Head of caudate nucleus (tissue), 42 donors: ENCODE results near the gene ASCC1.

Experiments used
- DNase-seq, 42 donors: peaks; one replicate each; pipeline versions ENCODE4 v3.0.0 to v3.0.0-alpha.2; 2020 to 2021; ENCODE audit warnings: mixed read lengths in 7 of 42
- intact Hi-C: fragments of 100-400 bp; cut with DNase I; formaldehyde crosslinking; loops from one replicate; pipeline ENCODE4 v1.15.0; 2022

Gene ASCC1

DNA sequence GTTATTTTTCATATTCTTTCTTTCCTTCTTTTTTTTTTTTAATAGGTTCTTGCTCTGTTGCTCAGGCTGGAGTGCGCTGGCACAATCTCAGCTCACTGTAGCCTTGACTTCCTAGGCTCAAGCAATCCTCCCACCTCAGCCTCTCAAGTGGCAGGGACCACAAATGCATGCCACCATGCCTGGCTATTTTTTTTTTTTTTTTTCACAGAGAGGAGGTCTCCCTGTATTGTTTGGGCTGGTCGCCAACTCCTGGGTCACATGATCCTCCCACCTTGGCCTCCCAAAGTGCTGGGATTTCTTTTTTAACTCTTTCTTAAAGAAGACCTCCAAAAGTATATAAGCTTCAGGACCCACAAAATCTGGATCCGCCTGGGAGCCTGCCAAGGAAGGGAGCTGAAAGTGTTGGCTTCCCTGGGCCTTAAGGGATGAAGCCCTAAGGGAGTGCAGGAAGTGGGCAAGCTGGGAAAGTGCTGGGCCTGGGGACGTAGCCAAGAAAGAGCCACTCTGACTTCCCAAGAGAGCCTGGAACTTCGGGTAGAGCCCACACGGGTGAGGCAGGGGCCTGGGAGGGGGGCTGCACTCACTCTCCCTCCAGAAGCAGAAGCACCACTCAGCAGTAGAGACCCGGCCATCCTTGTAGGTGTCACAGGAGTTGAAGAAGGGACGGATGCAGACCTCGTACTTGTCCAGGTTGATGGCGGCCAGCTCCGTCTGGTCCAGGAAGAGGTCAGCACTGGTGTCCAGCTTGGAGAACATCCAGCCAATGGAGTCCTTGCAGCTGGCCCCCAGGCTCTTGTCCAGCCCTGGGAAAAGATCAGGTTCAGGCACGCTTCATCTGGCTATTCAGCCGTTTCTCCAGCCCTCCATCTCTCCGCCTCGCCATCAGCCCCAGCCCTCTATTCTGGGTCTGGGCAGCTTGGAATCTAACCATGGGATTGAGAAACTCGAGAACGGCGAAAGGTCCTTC is 149.5 kb downstream of the ASCC1 start:
- intact Hi-C loops: no loop called here
- DNase-seq: no peak

- intact Hi-C loops: no loop called here
- no peak for DNase-seq
These were observed 150.5 kb downstream of the ASCC1 start for GRCh38 chr10:72065439-72066025.

DNA sequence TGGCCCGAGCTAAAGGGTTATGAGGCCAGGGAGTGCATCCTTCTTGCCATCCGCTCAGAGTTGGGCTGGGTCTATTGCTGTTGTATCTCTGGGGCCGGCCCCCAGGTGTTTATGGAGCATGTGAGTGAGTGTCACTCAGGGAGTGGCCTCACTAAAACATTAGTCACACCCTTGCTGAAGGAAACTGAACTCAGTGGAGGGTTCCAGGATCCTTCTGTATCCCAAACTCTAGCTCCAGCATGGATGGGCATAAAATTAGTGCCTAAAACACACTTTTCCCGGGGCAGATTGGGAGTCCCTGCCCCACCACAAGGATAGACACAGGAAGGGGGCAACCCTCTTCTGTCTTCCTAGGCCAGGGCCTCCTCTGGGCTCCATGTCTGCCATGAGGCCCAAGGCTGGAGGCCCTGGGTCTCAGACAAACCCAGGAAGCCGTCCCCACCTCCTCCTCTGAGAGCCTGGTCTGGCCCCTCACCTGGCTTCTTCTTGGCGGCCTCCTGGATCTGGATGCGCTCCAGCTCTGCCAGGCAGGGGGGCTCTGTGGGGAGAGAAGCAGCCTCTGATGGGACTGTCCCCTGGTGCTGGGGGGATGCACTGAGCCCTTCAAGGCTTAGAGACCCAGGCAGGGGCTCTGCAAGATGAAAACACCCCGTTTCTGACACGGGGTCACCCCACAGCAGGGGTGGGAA is 152.2 kb downstream of the ASCC1 start:
- DNase-seq: no peak
- intact Hi-C loops: no loop called here

DNA sequence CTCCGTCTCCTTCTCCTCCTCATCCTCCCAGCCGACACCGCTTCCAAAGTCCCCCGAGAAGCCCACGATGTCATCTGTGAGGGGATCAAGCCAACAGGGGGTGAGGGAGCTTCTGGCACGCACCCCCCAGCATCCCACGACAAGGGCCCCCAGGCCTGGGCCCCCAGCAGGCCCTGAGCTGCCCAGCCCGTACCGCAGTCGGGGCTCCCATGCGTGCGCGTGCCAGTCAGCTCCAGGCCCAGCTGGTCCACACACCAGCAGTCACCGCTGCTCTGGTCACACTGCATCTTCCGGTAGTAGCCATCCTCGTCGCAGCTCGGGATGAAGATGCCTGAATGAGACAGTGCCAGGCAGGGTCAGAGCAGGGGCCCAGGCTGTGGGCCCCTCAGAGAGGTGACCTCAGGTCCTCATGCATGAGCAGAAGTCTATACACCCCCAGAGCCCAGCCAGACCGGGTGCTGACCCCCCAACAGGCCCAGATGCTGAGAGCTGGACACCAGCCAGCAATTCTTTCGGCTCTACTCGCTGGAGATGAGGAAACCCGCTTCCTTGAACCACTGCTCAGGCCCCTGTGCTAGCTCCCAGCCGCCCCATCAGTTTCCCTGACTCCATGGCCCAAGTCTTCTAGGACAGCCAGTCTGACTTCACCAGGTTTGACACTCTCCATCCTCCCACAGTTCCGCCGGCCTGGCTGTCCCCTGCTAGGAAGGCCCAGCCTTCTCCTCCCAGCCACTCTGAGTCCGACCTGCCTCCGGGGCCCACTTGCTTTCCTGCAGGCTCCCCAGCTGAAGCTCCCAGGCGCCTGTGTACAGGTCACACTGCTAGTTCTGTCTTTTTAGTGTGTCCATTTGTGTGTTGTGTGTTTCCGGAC is 153.0 kb downstream of the ASCC1 start:
- DNase-seq: no peak
- intact Hi-C loops: no loop called here

DNA sequence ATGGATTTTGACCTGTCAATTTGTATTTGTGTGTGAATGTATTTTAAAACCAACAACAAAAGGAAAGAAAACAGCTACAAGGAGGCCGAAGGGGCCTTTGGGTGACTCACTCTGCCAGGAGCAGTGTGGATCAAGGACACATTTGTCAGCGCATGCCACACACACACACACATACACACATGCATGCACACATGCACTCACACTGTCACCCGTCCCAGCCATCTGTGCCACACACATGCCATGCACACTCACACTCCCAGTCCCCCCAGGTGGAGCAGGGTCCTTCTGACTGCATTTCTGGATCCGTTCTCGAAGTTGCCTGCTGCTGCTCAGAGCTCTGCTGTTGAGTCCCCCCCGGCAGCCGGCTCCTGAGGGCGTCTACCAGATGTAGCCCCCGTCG is 153.7 kb downstream of the ASCC1 start:
- intact Hi-C loops: no loop called here
- DNase-seq: no peak

DNA sequence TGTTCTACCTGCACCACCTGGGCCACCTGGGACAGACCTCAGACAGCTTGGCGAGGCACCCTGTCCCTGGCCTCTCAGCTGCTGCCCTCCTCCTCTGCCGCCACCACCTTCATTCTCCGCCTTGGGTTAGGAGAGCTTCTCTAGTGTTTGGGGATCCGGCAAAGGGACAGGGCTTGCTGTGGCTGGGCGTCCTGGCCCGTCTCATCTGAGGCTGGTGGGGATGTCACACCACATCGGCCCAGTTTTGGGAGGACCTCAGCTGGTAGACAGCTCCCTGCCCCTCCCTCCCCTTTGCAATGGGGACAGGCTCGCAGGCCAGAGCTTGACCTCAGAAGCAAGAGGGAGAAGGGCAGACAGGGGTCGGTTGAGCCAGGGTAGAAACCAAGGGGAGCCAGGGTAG is 154.1 kb downstream of the ASCC1 start:
- no peak for DNase-seq
- intact Hi-C loops: no loop called here

- intact Hi-C loops: no loop called here
- DNase-seq: no peak
These were observed 154.6 kb downstream of the ASCC1 start for GRCh38 chr10:72061491-72061890.

GRCh38 chr10:72059843-72060822 is 155.9 kb downstream of the ASCC1 start:
- intact Hi-C loops: loop anchor here (10.0 kb wide), 2 partner anchors 155 to 275 kb away; partner anchors contain the start of genes ANAPC16 and ASCC1

DNA sequence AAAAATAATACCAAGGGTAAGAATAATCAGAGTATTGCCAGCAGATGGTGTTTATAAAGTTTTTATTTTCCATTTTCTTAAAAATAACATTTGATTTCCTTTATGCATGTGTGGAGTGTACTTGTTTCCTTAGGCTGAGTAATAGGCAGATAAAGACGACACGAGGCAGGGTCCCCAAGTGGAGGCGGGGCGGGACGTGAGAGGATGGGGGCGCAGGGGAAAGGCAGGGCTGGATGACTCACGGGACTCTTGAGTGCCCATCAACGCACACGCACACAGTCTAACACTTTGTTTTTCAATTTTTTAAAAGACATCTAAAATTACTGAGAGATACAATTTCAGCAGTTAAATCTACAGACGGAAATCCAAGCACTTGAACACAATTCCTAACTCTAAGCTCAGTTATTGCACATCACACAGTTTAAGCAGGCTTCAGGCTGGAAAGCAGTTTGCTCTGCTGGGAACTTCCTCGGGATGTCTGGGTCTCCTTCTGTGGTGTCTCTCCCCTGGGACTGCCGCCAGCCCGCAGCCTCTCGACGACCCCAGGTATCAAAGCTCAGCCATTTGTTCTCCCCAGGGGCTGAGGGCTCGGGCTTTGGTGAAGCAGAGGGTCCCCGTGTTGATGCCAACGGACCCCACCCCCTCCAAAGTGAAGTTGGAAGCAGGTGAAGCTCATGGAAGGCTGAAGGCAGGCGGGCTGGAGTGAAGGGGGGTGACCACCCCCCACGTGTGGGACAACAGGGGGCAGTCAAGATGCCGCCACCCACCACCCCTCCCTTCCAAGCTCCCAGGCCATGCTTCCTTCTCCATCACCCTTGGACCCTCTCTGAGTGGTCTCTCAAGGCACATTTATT is 156.9 kb downstream of the ASCC1 start:
- intact Hi-C loops: loop anchor here (10.0 kb wide), 2 partner anchors 156 to 276 kb away; partner anchors contain the start of genes ANAPC16 and ASCC1
- peak in 5 of 42 donors; percentile 31 to 62 (median 48) for DNase-seq

More at GRCh38 chr10:72059843-72060822, 155.9 kb downstream of the ASCC1 start:
- DNase-seq: no peak

GRCh38 chr10:72058347-72058898 is 157.7 kb downstream of the ASCC1 start:
- intact Hi-C loops: loop anchor here (10.0 kb wide), 2 partner anchors 156 to 276 kb away; partner anchors contain the start of genes ANAPC16 and ASCC1
- DNase-seq: peak in 7 of 42 donors; percentile 27 to 73 (median 43)

DNA sequence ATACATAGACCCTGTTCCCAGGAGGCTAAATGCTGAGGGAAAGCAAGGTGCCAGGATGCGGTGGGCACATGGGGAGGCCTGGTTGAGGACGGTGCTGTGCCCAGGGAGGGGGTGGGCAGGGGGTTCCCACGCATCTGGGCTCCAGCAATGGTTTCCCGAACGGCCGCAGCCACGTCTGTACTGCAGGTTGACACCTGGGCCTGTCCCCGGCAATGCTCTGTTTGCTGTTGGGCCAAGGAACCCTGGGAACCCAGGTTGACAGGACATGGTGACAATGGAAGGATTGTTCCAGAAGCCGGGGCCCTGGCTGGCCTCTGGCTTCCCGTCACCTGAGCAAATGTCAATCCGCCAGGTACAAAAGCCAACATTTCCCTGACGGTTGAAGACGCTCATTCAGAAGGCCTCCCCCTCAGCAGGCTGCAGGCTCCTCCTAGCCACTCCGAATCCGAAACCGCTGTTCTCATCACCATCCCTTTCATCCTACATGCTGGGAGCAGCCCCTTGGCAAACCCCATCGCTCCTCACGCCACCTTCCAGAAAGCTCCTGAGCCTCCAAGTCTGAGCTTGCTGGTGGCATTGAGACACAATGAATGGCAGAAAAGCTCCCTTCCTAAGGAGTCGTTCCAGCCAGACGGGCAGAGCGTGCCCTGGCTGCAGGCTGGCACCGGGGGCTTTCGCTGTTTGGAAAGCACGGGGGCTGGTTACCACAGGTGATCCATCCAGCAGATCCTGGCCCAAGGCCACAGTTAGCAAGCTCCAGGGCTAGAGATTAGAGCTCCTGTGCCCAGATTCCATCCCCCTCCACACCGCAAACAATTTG is 158.9 kb downstream of the ASCC1 start:
- intact Hi-C loops: loop anchor here (10.0 kb wide), 2 partner anchors 158 to 278 kb away; partner anchors contain the start of genes ANAPC16 and ASCC1
- DNase-seq: no peak

GRCh38 chr10:72056113-72056512 is 160.0 kb downstream of the ASCC1 start:
- intact Hi-C loops: loop anchor here (10.0 kb wide), 2 partner anchors 159 to 279 kb away; partner anchors contain the start of genes ANAPC16 and ASCC1
- DNase-seq: no peak

- DNase-seq: no peak
- intact Hi-C loops: loop anchor here (10.0 kb wide), 2 partner anchors 161 to 281 kb away; partner anchors contain the start of genes ANAPC16 and ASCC1
These were observed 162.4 kb downstream of the ASCC1 start for GRCh38 chr10:72053690-72054089.

- intact Hi-C loops: loop anchor here (10.0 kb wide), 2 partner anchors 164 to 284 kb away; partner anchors contain the start of genes ANAPC16 and ASCC1
- no peak for DNase-seq
These were observed 165.2 kb downstream of the ASCC1 start for GRCh38 chr10:72050873-72051272.
